Stimulated activated naive B cell treated with anti-CD40 and anti-IgM and Interleukin-4, amounts not matched to agents 10 μg/mL and 1 μg/mL and 100 μg/mL, for 72 hours (primary cell): ENCODE measurements around the gene ABI1.

Source experiments
- ATAC-seq, 2 donors: fragments of 150-1000 bp; cut with Tn5 transposase; replicated peaks; 2 replicates each; pipeline ENCODE4 v1.10.0; 2021; ENCODE audit warnings: moderate library complexity in 1 of 2
- DNase-seq: peaks from one replicate; pipeline ENCODE4 v3.0.0; 2021
- H3K27ac Mint-ChIP-seq: one replicate; pipeline ENCODE4 v1.8.0; 2022; ENCODE audit warnings: mild to moderate bottlenecking, mixed read lengths
- H3K27me3 Mint-ChIP-seq, 2 donors: one replicate each; pipeline ENCODE4 v1.8.0; 2022; ENCODE audit warnings: mixed read lengths in 2 of 2
- H3K36me3 Mint-ChIP-seq, 2 donors: one replicate each; pipeline ENCODE4 v1.8.0; 2022; ENCODE audit warnings: mixed read lengths in 2 of 2, mild to moderate bottlenecking in 1 of 2
- H3K4me1 Mint-ChIP-seq, 2 donors: one replicate each; pipeline ENCODE4 v1.8.0; 2022; ENCODE audit warnings: mixed read lengths in 2 of 2, mild to moderate bottlenecking in 1 of 2
- H3K4me3 Mint-ChIP-seq, 2 donors: one replicate each; pipeline ENCODE4 v1.8.0; 2022; ENCODE audit warnings: mild to moderate bottlenecking in 2 of 2, mixed read lengths in 2 of 2, moderate library complexity in 1 of 2
- H3K9me3 Mint-ChIP-seq, 2 donors: one replicate each; pipeline ENCODE4 v1.8.0; 2022; ENCODE audit warnings: mixed read lengths in 2 of 2, mild to moderate bottlenecking in 1 of 2

ABI1 gene

DNA sequence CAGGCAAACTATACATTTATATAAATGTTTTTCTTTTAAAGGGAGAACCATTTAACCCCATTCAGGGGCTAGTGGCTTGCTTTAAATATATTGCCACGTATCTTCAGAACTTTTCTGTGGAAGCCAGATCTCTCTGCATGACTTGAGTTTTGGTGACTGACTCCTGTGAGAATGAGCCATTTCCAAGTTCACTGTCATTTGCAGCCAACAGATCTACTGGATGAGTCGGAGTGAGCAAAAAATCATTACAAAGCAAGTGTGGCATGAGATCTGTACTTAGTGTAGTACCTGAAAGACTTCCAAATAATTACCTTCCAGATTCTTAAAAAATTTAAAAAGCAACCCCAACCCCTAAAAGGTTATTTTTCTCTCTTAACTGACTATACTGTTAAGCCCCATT, 117.7 kb downstream of the ABI1 start:
- H3K27ac Mint-ChIP-seq = peak overlapping the region; percentile 74
- H3K27me3 Mint-ChIP-seq = no peaks in the 10 kb centered on the region
- DNase-seq (no peak), ATAC-seq (no peak)
- H3K9me3 Mint-ChIP-seq = no peaks in the 10 kb centered on the region
- peaks cover 33 to 55% of the 10 kb centered on the region in 2 donors for H3K4me1 Mint-ChIP-seq
- peak overlapping the region in 1 of 2 donors; percentile 27 for H3K4me3 Mint-ChIP-seq
- H3K36me3 Mint-ChIP-seq = peaks cover 57 to 69% of the 10 kb centered on the region in 2 donors

DNA sequence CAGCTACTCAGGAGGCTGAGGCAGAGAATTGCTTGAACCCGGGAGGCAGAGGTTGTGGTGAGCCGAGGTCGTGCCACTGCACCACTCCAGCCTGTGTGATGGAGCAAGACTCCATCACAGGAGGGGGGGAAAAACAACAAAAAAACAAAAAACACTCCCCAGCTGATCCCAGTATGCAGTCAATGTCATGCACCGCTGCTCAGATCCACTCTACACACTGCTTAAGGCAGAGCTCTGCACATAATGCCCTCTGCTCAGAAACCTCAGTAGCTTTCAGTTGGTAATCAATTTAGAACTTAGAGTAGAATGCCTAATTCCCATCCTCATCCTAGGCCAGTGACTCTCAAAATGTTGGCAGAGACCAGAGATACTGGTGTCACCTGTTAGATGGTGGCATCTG, 119.4 kb downstream of the ABI1 start:
- Mint-ChIP-seq H3K27me3 (no peaks in the 10 kb centered on the region), H3K9me3 (no peaks in the 10 kb centered on the region), H3K4me1 (peaks cover 47 to 72% of the 10 kb centered on the region in 2 donors), H3K27ac (no peak overlapping the region), H3K36me3 (peaks cover 59 to 73% of the 10 kb centered on the region in 2 donors), H3K4me3 (no peak overlapping the region)
- ATAC-seq = no peak
- DNase-seq = no peak

DNA sequence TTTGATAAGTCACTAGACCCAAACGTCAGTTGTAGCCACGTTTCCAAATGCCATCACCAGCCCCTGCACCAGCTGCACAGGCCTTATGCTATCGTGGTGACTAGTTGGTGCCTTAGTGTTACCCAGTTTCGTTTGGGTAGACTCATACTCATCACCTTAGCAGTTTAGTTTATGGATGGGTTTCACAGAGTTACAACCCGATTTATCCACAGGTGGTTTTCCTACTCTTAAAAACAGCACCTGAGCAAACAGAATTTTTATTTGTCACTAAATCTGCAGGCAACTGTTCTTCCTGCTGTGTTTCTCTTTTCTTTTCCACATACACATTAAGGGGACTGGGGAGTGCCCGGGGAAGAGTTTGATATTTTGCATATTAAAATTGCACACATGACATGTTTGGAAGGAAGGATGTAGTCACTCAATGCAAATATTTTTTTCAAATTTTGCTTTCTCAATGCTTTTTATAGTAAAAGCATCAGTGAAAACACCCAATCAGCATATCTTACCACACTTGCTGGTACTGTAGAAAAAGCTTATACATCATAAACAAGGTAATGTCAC, 121.6 kb downstream of the ABI1 start:
- Mint-ChIP-seq H3K4me1 (peaks cover 51 to 86% of the 10 kb centered on the region in 2 donors), H3K36me3 (peaks cover 56 to 82% of the 10 kb centered on the region in 2 donors), H3K9me3 (no peaks in the 10 kb centered on the region), H3K27ac (peak overlapping the region; percentile 97), H3K27me3 (no peaks in the 10 kb centered on the region), H3K4me3 (peak overlapping the region; percentile 72 to 73)
- ATAC-seq = peak; percentile 37 to 45
- peak; percentile 40 for DNase-seq

DNA sequence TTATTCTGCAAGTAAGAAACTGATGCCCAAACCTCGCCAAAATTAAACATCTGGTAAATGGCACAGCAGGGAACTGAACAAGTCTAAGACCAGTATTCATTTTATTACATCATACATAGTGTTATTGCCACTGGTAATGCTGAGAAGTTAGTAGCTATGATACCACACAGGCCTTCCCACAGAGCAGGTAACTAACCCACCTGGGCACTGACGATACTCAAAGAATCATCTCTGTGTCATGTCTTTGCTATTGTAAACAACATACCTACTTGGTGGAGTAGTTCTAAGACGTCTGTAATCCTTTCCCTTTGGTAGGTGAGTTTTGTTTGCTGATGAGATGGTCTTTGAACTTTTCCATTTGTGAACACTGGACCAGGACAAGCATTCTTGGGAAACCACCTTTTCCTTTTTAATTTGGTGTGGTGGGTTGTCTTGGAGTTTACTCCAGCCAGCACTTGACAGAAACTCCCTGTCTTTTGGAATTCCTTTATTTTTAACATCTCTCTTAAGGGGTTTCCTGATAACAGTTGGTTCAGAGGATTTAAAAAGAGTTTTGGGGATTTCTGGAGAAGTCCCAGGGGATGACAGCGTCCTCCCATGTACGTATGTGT, 122.4 kb downstream of the ABI1 start:
- no peak for DNase-seq
- H3K4me3 Mint-ChIP-seq = peak overlapping the region; percentile 17 to 22
- H3K36me3 Mint-ChIP-seq = peaks cover 54 to 79% of the 10 kb centered on the region in 2 donors
- H3K27me3 Mint-ChIP-seq = no peaks in the 10 kb centered on the region
- no peaks in the 10 kb centered on the region for H3K9me3 Mint-ChIP-seq
- H3K4me1 Mint-ChIP-seq = peaks cover 48 to 83% of the 10 kb centered on the region in 2 donors
- ATAC-seq = peak in 1 of 2 donors; percentile 3
- H3K27ac Mint-ChIP-seq = peak overlapping the region; percentile 97

GRCh38 chr10:26737730-26738129, 123.0 kb downstream of the ABI1 start:
- ATAC-seq = peak; percentile 91 to 94
- Mint-ChIP-seq H3K36me3 (peaks cover 52 to 75% of the 10 kb centered on the region in 2 donors), H3K27ac (peak overlapping the region; percentile 97), H3K4me3 (peak overlapping the region; percentile 21 to 52), H3K27me3 (no peaks in the 10 kb centered on the region), H3K9me3 (no peaks in the 10 kb centered on the region), H3K4me1 (peaks cover 45 to 77% of the 10 kb centered on the region in 2 donors)
- peak; percentile 84 for DNase-seq

- Mint-ChIP-seq H3K27me3 (no peaks in the 10 kb centered on the region), H3K4me1 (peaks cover 33 to 58% of the 10 kb centered on the region in 2 donors)
- no peak for ATAC-seq
Observed at GRCh38 chr10:26735435-26735834, 125.3 kb downstream of the ABI1 start.

DNA sequence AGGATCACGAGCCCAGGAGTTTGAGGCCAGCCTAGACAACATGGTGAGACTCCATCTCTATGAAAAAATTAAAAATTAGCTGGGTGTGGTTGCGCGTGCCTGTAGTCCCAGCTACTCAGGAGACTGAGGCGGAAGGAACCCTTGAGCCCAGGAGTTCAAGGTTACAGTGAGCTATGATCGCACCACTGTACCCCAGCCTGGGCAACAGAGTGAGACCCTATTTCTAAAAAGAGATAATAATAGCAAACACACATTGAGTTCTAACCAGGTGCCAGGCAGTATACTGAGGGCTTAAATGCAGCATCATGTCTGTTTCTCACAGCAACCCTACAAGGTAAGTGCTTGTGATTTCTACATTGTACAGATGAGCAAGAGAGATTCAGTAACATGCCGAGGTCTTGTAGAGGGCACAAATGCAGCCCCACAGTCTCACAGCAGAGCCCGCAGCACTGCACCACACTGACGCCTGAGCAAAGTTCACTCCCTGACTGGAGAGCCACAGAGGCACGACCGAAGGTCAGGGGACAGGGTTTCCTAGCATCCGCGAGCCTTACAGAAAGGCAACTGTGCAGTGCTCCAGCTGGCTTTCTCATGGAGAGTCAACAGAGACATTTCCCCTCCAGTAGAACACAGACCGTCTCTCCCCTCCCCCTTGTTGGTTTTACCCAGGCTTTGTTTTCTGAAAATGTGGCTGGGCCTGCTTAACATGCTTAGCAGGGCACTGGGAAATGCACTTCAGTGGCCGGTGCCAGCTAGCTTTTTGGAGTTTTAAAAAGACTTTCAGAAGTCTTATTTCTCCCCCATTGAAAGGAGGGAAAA, 126.8 kb downstream of the ABI1 start:
- H3K36me3 Mint-ChIP-seq = peaks cover 45 to 71% of the 10 kb centered on the region in 2 donors
- no peaks in the 10 kb centered on the region for H3K27me3 Mint-ChIP-seq

More at GRCh38 chr10:26735435-26735834, 125.3 kb downstream of the ABI1 start:
- DNase-seq = no peak
- no peak overlapping the region for H3K4me3 Mint-ChIP-seq
- H3K27ac Mint-ChIP-seq = peak overlapping the region; percentile 84
- H3K9me3 Mint-ChIP-seq = no peaks in the 10 kb centered on the region
- H3K36me3 Mint-ChIP-seq = peaks cover 48 to 71% of the 10 kb centered on the region in 2 donors

DNA sequence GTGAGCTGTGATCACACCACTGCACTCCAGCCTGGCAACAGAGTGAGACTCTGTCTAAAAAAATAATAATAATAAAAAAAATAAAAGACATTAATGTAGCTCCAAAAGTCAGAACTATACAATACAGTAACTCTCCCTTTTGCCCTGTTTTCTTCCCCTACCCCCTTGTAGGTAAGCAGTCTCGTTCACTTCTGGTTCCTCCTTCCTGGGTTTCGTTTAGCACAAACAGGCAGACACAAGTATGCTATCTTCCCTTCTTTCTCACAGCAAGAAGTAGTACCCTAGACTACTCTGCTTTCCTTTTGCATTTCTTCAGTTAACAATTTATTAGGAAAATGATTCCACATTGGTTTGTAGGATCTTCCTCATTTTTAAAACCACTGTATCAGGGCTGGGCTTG, 130.2 kb downstream of the ABI1 start:
- no peak overlapping the region for H3K4me3 Mint-ChIP-seq
- peaks cover 7 to 15% of the 10 kb centered on the region in 2 donors for H3K4me1 Mint-ChIP-seq
- no peaks in the 10 kb centered on the region for H3K9me3 Mint-ChIP-seq
- H3K27ac Mint-ChIP-seq = no peak overlapping the region
- ATAC-seq (peak; percentile 39 to 49), DNase-seq (no peak)
- peaks cover 46 to 59% of the 10 kb centered on the region in 2 donors for H3K36me3 Mint-ChIP-seq
- H3K27me3 Mint-ChIP-seq = no peaks in the 10 kb centered on the region

More for the DNA sequence above, 126.8 kb downstream of the ABI1 start:
- peaks cover 30 to 45% of the 10 kb centered on the region in 2 donors for H3K4me1 Mint-ChIP-seq
- H3K4me3 Mint-ChIP-seq = no peak overlapping the region
- H3K9me3 Mint-ChIP-seq = no peaks in the 10 kb centered on the region
- no peak for ATAC-seq
- no peak for DNase-seq
- peak overlapping the region; percentile 65 for H3K27ac Mint-ChIP-seq

DNA sequence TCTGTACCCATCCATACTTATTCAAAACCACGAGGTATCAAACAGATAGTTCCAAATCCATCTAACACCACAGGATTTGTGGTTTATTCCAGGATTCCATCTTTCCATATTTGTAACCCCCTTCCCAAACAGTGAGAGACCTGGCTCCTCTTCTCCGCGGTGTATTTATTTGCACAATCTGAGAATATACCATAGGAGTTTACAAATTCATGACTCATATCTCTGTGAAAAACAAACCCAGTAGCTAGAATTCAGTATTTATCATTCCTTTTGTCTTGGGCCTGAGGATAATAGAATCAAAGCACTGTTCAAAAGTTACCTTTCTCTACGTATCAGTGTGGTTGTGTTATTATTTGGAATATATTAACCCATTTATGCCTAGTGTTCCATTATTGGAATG, 131.4 kb downstream of the ABI1 start:
- H3K4me3 Mint-ChIP-seq = no peak overlapping the region
- peaks cover 42 to 47% of the 10 kb centered on the region in 2 donors for H3K36me3 Mint-ChIP-seq

DNA sequence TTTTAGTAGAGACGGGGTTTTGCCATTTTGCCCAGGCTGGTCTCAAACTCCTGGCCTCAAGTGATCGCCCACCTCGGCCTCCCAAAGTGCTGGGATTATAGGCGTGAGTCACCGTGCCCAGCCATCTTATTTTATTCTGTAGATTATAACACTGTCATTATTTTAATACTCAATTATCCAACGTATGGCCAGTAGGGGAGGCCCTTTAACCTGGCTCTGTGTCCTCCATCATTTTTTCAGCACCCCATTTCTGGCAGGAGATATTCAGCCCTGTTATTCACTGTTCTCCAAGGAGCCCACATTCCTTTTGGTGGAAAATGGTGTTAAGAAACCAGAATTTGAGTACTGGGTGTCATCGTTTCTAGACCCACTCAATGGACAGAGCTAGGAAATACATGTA, 131.8 kb downstream of the ABI1 start:
- H3K27ac Mint-ChIP-seq = no peak overlapping the region
- H3K4me1 Mint-ChIP-seq = peaks cover 4 to 9% of the 10 kb centered on the region in 2 donors
- no peak for DNase-seq
- H3K27me3 Mint-ChIP-seq = no peaks in the 10 kb centered on the region
- no peaks in the 10 kb centered on the region for H3K9me3 Mint-ChIP-seq
- H3K4me3 Mint-ChIP-seq = no peak overlapping the region
- ATAC-seq = no peak
- peaks cover 43 to 44% of the 10 kb centered on the region in 2 donors for H3K36me3 Mint-ChIP-seq

More for the DNA sequence above, 131.4 kb downstream of the ABI1 start:
- Mint-ChIP-seq H3K27ac (no peak overlapping the region), H3K27me3 (no peaks in the 10 kb centered on the region), H3K4me1 (peaks cover 4 to 9% of the 10 kb centered on the region in 2 donors), H3K9me3 (no peaks in the 10 kb centered on the region)
- ATAC-seq (no peak), DNase-seq (no peak)

GRCh38 chr10:26727005-26727404, 133.8 kb downstream of the ABI1 start:
- H3K4me3 Mint-ChIP-seq = no peak overlapping the region
- H3K27ac Mint-ChIP-seq = no peak overlapping the region
- ATAC-seq (no peak), DNase-seq (no peak)
- no peaks in the 10 kb centered on the region for H3K27me3 Mint-ChIP-seq
- peaks cover 30 to 43% of the 10 kb centered on the region in 2 donors for H3K36me3 Mint-ChIP-seq
- H3K4me1 Mint-ChIP-seq = peaks cover 2 to 4% of the 10 kb centered on the region in 2 donors
- H3K9me3 Mint-ChIP-seq = no peaks in the 10 kb centered on the region

GRCh38 chr10:26725837-26726727, 134.7 kb downstream of the ABI1 start:
- Mint-ChIP-seq H3K4me3 (no peak overlapping the region), H3K27ac (no peak overlapping the region), H3K4me1 (peaks cover 2 to 4% of the 10 kb centered on the region in 2 donors), H3K36me3 (peaks cover 29 to 40% of the 10 kb centered on the region in 2 donors), H3K27me3 (no peaks in the 10 kb centered on the region), H3K9me3 (no peaks in the 10 kb centered on the region)
- peak; percentile 70 to 75 for ATAC-seq
- DNase-seq = no peak

GRCh38 chr10:26723016-26723415, 137.7 kb downstream of the ABI1 start:
- no peak for ATAC-seq
- Mint-ChIP-seq H3K9me3 (no peaks in the 10 kb centered on the region), H3K27ac (peak overlapping the region; percentile 52), H3K27me3 (no peaks in the 10 kb centered on the region), H3K36me3 (peaks cover 25 to 32% of the 10 kb centered on the region in 2 donors), H3K4me3 (no peak overlapping the region), H3K4me1 (peaks cover 0 to 4% of the 10 kb centered on the region in 2 donors)
- no peak for DNase-seq

GRCh38 chr10:26721561-26721960, 139.2 kb downstream of the ABI1 start:
- Mint-ChIP-seq H3K27ac (no peak overlapping the region), H3K9me3 (no peaks in the 10 kb centered on the region), H3K27me3 (no peaks in the 10 kb centered on the region), H3K4me1 (peaks cover 0 to 4% of the 10 kb centered on the region in 2 donors), H3K4me3 (no peak overlapping the region), H3K36me3 (peaks cover 19 to 27% of the 10 kb centered on the region in 2 donors)
- ATAC-seq (no peak), DNase-seq (no peak)
